ENCODE results near the gene CACNA1C.

- TF ChIP-seq CTCF (conservative IDR thresholded peaks at IDR 0.05) = no peak
- TF ChIP-seq EZH2 (IDR thresholded peaks at IDR 0.05; ENCODE audit: low read depth) = no peak
These were observed 117.6 kb downstream of the CACNA1C start for GRCh38 chr12:2170376-2170775.

Measured in PC-9 (cell line).